Gastrocnemius medialis (tissue), 4 donors: Measurements from ENCODE around the gene GLB1L2. TPM values are rescaled to one million over a fixed set of nuclear protein-coding genes. Genes with fewer than 3 reads are reported as not detected.
A peak's percentile ranks its signal among the peaks of the same experiment; 100 is the strongest.

Experiments used
- ATAC-seq, 2 donors: fragments of 150-250 bp; one replicate each; pipeline ENCODE4 v1.9.1; 2016
- DNase-seq, 2 donors: peaks; one replicate each; pipeline ENCODE4 v3.0.0-alpha.2; 2019
- H3K27ac ChIP-seq, 4 donors: fragments of 200-600 bp; sonication (generic); 1 replicate in 1 of 4; 2 replicates in 3 of 4; pipeline ENCODE4 v1.5.1; 2016 to 2018; ENCODE audit warnings: mild to moderate bottlenecking in 2 of 4, moderate library complexity in 1 of 4
- H3K27me3 ChIP-seq, 3 donors: fragments of 200-600 bp; sonication (generic) in 2 of 3; 1 replicate in 1 of 3; 2 replicates in 2 of 3; pipeline versions ENCODE4 v1.5.1 to v1.6.0; 2016 to 2019; ENCODE audit warnings: mild to moderate bottlenecking in 1 of 3, moderate library complexity in 1 of 3
- H3K36me3 ChIP-seq, 2 donors: fragments of 200-600 bp; sonication (generic) in 1 of 2; one replicate each; pipeline ENCODE4 v1.5.1; 2017 to 2018
- H3K4me1 ChIP-seq, 2 donors: fragments of 200-600 bp; sonication (generic) in 1 of 2; one replicate each; pipeline ENCODE4 v1.5.1; 2016 to 2017; ENCODE audit warnings: mild to moderate bottlenecking in 2 of 2
- H3K4me3 ChIP-seq, 4 donors: fragments of 200-600 bp; sonication (generic) in 3 of 4; 1 replicate in 1 of 4; 2 replicates in 3 of 4; pipeline ENCODE4 v1.5.1; 2016 to 2019; ENCODE audit warnings: mild to moderate bottlenecking in 2 of 4
- H3K9me3 ChIP-seq, 3 donors: fragments of 200-600 bp; sonication (generic) in 2 of 3; 1 replicate in 1 of 3; 2 replicates in 2 of 3; pipeline ENCODE4 v1.5.1; 2016 to 2019
- POLR2A ChIP-seq, 2 donors: fragments of 450-650 bp; IDR thresholded peaks; one replicate each; pipeline ENCODE4 v1.6.1; 2017; ENCODE audit warnings: antibody characterized with exemption in 2 of 2, mild to moderate bottlenecking in 2 of 2, moderate library complexity in 2 of 2
- in situ Hi-C, 4 donors: fragments of 200-750 bp; cut with MboI; loops; one replicate each; pipeline versions ENCODE4 v1.15.0 to v1.8.0; 2017; ENCODE audit warnings: low sequenced_read_pairs in 4 of 4
- intact Hi-C: fragments of 100-400 bp; cut with DNase I; formaldehyde crosslinking; loops from one replicate; pipeline ENCODE4 v1.15.1; 2023; ENCODE audit warnings: low total_unique reads
- total RNA-seq, 4 donors: library from RNA; depleted of rRNA; stranded (reverse); fragments of >200 nt; gene quantifications; one replicate each; pipeline versions ENCODE4 v1.1.0 to v1.2.3, GENCODE V29; 2016
- TF ChIP-seq, protein P1 (sequence below), 5 experiments: fragments of 450-650 bp in 3 of 5; fragments of 200-600 bp in 2 of 5; sonication (generic) in 2 of 5; IDR thresholded peaks in 4 of 5; conservative IDR thresholded peaks in 1 of 5; 1 replicate in 4 of 5; 2 replicates in 1 of 5; pipeline ENCODE4 v1.5.1; 2016 to 2019; ENCODE audit warnings: antibody characterized with exemption in 5 of 5, mild to moderate bottlenecking in 3 of 5, moderate library complexity in 3 of 5

The GLB1L2 gene
- total RNA-seq, 4 donors from 2014 or later: 0.33 to 2.9 (median 0.76) TPM; not detected in 1

GRCh38 chr11:134409552-134410429, 78.0 kb downstream of the GLB1L2 start:
- DNase-seq: no peak
- in situ Hi-C loops: no loop called here
- Histone ChIP-seq H3K27me3 (peaks cover 52 to 55% (median 53%) of the 10 kb centered on the region in 3 donors), H3K4me3 (no peak overlapping the region), H3K4me1 (peaks cover 6% of the 10 kb centered on the region in 2 donors), H3K9me3 (no peaks in the 10 kb centered on the region), H3K27ac (no peak overlapping the region), H3K36me3 (no peaks in the 10 kb centered on the region)
- ATAC-seq: no peak
- intact Hi-C loops: no loop called here
- TF ChIP-seq, protein P1, sequence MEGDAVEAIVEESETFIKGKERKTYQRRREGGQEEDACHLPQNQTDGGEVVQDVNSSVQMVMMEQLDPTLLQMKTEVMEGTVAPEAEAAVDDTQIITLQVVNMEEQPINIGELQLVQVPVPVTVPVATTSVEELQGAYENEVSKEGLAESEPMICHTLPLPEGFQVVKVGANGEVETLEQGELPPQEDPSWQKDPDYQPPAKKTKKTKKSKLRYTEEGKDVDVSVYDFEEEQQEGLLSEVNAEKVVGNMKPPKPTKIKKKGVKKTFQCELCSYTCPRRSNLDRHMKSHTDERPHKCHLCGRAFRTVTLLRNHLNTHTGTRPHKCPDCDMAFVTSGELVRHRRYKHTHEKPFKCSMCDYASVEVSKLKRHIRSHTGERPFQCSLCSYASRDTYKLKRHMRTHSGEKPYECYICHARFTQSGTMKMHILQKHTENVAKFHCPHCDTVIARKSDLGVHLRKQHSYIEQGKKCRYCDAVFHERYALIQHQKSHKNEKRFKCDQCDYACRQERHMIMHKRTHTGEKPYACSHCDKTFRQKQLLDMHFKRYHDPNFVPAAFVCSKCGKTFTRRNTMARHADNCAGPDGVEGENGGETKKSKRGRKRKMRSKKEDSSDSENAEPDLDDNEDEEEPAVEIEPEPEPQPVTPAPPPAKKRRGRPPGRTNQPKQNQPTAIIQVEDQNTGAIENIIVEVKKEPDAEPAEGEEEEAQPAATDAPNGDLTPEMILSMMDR (IDR thresholded peaks at IDR 0.05 in 4 of 5, conservative IDR thresholded peaks at IDR 0.05 in 1 of 5): no peak
- TF ChIP-seq POLR2A (IDR thresholded peaks at IDR 0.05): no peak

DNA sequence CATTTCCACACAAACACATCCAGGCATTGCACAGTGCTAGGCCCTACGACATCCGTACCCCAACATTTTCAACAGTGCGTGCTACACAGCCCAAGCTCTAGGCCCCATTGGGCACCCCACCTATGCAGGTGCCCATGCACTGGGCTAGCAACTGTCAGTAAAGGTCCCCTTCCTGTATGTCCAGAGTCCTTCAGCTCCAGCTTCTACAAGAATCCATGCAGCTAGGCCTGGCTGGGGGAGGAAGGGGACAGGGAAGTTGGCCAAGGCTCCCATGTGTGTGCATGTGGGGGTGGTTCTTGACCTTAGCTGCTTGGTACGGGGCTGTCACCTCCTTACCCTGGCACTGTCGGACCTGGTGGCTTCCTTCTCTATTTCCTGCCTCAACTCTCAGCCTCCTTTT, 79.0 kb downstream of the GLB1L2 start:
- peaks cover 6% of the 10 kb centered on the region in 2 donors for H3K4me1 ChIP-seq
- no peak for DNase-seq
- H3K27ac ChIP-seq: no peak overlapping the region
- no peak for TF ChIP-seq POLR2A (IDR thresholded peaks at IDR 0.05)
- TF ChIP-seq, protein P1 (IDR thresholded peaks at IDR 0.05 in 4 of 5, conservative IDR thresholded peaks at IDR 0.05 in 1 of 5): no peak
- H3K36me3 ChIP-seq: no peaks in the 10 kb centered on the region
- no peak for ATAC-seq
- in situ Hi-C loops: no loop called here
- H3K9me3 ChIP-seq: no peaks in the 10 kb centered on the region
- H3K27me3 ChIP-seq: peaks cover 58% of the 10 kb centered on the region in 3 donors
- intact Hi-C loops: no loop called here
- no peak overlapping the region for H3K4me3 ChIP-seq

- DNase-seq (no peak), ATAC-seq (no peak)
- Histone ChIP-seq H3K36me3 (no peaks in the 10 kb centered on the region), H3K9me3 (no peaks in the 10 kb centered on the region), H3K4me1 (peaks cover 6% of the 10 kb centered on the region in 2 donors), H3K4me3 (peak within 1 kb of the TSS; percentile 28 to 39 (median 38)), H3K27ac (no peak within 1 kb of the TSS), H3K27me3 (peaks cover 50 to 56% (median 53%) of the 10 kb centered on the region in 3 donors)
- intact Hi-C loops: no loop called here
- in situ Hi-C loops: no loop called here
- TF ChIP-seq POLR2A (IDR thresholded peaks at IDR 0.05): no peak
- TF ChIP-seq, protein P1 (IDR thresholded peaks at IDR 0.05 in 4 of 5, conservative IDR thresholded peaks at IDR 0.05 in 1 of 5): no peak
Measured at GRCh38 chr11:134412203-134413042, 80.6 kb downstream of the GLB1L2 start, which contains the start of gene B3GAT1. B3GAT1 (minus strand) TSS chr11:134412242; CDS start chr11:134387659, 24,583 bp downstream.

- TF ChIP-seq POLR2A (IDR thresholded peaks at IDR 0.05): no peak
- TF ChIP-seq, protein P1 (IDR thresholded peaks at IDR 0.05 in 4 of 5, conservative IDR thresholded peaks at IDR 0.05 in 1 of 5): no peak
- Histone ChIP-seq H3K9me3 (no peaks in the 10 kb centered on the region), H3K27me3 (peaks cover 48 to 57% (median 53%) of the 10 kb centered on the region in 3 donors), H3K4me1 (peaks cover 6% of the 10 kb centered on the region in 2 donors), H3K36me3 (no peaks in the 10 kb centered on the region), H3K4me3 (no peak overlapping the region), H3K27ac (no peak overlapping the region)
- in situ Hi-C loops: no loop called here
- DNase-seq (no peak), ATAC-seq (no peak)
- intact Hi-C loops: no loop called here
Measured at GRCh38 chr11:134413043-134413825, 81.4 kb downstream of the GLB1L2 start.
